GM21529 (cell line): ENCODE measurements around the gene VBP1.
"Not testable (repeated sequence)": the region's sequence is repeated elsewhere in the genome, so short reads cannot be mapped to it uniquely, and the experiment has no call there.

Experiments
- ATAC-seq: cut with Tn5 transposase; IDR thresholded peaks from one replicate; pipeline ENCODE4 v1.9.1; 2021; ENCODE audit not compliant: unreplicated experiment

The VBP1 gene

GRCh38 chrX:155263854-155264628 is 47.8 kb downstream of the VBP1 start, which contains the start of gene RAB39B:
Gene RAB39B (minus strand): TSS chrX:155264491. CDS start chrX:155264288, 203 bp downstream.
- ATAC-seq = peak; percentile 88

GRCh38 chrX:155266439-155266838 is 50.2 kb downstream of the VBP1 start:
- no peak for ATAC-seq

GRCh38 chrX:155267995-155268394 is 51.7 kb downstream of the VBP1 start:
- not testable (repeated sequence) for ATAC-seq

GRCh38 chrX:155270969-155271368 is 54.7 kb downstream of the VBP1 start:
- no peak for ATAC-seq

GRCh38 chrX:155279873-155280272 is 63.6 kb downstream of the VBP1 start:
- ATAC-seq = no peak
